ENCODE results near the gene HIGD1A.

The HIGD1A gene

GRCh38 chr3:42796332-42796885, 7.9 kb downstream of the HIGD1A start:
- DNase-seq = no peak

- no peak for DNase-seq
Measured at GRCh38 chr3:42795621-42796181, 8.6 kb downstream of the HIGD1A start.

- DNase-seq = no peak
Measured at GRCh38 chr3:42790714-42791229, 13.5 kb downstream of the HIGD1A start.

GRCh38 chr3:42786631-42787030, 17.7 kb downstream of the HIGD1A start:
- DNase-seq = no peak

GRCh38 chr3:42786212-42786611, 18.1 kb downstream of the HIGD1A start:
- DNase-seq = no peak

- peak; percentile 2 to 11 for DNase-seq
Measured at GRCh38 chr3:42780892-42781700, 23.2 kb downstream of the HIGD1A start.

GRCh38 chr3:42780398-42780797, 23.9 kb downstream of the HIGD1A start:
- DNase-seq = no peak

- DNase-seq = no peak
Measured at GRCh38 chr3:42778644-42779043, 25.6 kb downstream of the HIGD1A start.

GRCh38 chr3:42773409-42773751, 30.9 kb downstream of the HIGD1A start:
- DNase-seq = no peak

- DNase-seq = peak; percentile 5 to 42
Measured at GRCh38 chr3:42772670-42773408, 31.5 kb downstream of the HIGD1A start, which contains the start of gene CCDC13. Gene CCDC13, minus strand, starts transcription at chr3:42773253. Its CDS starts 14,908 bp downstream, at chr3:42758345.

GRCh38 chr3:42771271-42771670, 33.0 kb downstream of the HIGD1A start:
- DNase-seq = no peak

GRCh38 chr3:42769477-42770131, 34.7 kb downstream of the HIGD1A start:
- DNase-seq = no peak

- no peak for DNase-seq
Measured at GRCh38 chr3:42764561-42765295, 39.6 kb downstream of the HIGD1A start.

GRCh38 chr3:42764115-42764514, 40.2 kb downstream of the HIGD1A start:
- DNase-seq = no peak

GRCh38 chr3:42763021-42763420, 41.3 kb downstream of the HIGD1A start:
- DNase-seq = no peak

- no peak for DNase-seq
Measured at GRCh38 chr3:42762046-42762724, 42.1 kb downstream of the HIGD1A start.

GRCh38 chr3:42758126-42758525, 46.2 kb downstream of the HIGD1A start:
- no peak for DNase-seq

GRCh38 chr3:42756681-42757213, 47.5 kb downstream of the HIGD1A start:
- no peak for DNase-seq

GRCh38 chr3:42755681-42756578, 48.4 kb downstream of the HIGD1A start:
- no peak for DNase-seq

- DNase-seq = no peak
Measured at GRCh38 chr3:42753757-42754156, 50.5 kb downstream of the HIGD1A start.

Measured in NCI-H187 (cell line).